DND-41 (cell line): Measurements from ENCODE around the gene CFAP53.

Source experiments
- ATAC-seq: fragments of 200-7000 bp; cut with Tn5 transposase; 3 replicates; pipeline ENCODE4 v1.9.1; 2021; ENCODE audit warnings: low read depth; ENCODE audit not compliant: insufficient read depth
- DNase-seq: peaks from one replicate; pipeline ENCODE4 v3.0.0-alpha.2; 2020
- H2AFZ ChIP-seq: 2 replicates; pipeline ENCODE4 v1.6.0; 2012; ENCODE audit warnings: low read depth, low read length
- H3K27ac ChIP-seq: 2 replicates; pipeline ENCODE4 v1.5.1; 2012; ENCODE audit warnings: low read length, inconsistent platforms
- H3K27me3 ChIP-seq: fragments of 200-600 bp; sonication (generic); 2 replicates; pipeline ENCODE4 v1.6.0; 2012; ENCODE audit warnings: low read length, mild to moderate bottlenecking, inconsistent platforms; ENCODE audit not compliant: insufficient read depth, poor library complexity
- H3K36me3 ChIP-seq: 2 replicates; pipeline ENCODE4 v1.5.1; 2012; ENCODE audit warnings: low read length, inconsistent platforms; ENCODE audit not compliant: insufficient read depth
- H3K4me1 ChIP-seq: 2 replicates; pipeline ENCODE4 v1.5.1; 2012; ENCODE audit warnings: mild to moderate bottlenecking, low read length; ENCODE audit not compliant: insufficient read depth
- H3K4me2 ChIP-seq: 2 replicates; pipeline ENCODE4 v1.6.0; 2012; ENCODE audit warnings: mild to moderate bottlenecking, moderate library complexity, low read length, inconsistent platforms; ENCODE audit not compliant: insufficient read depth
- H3K4me3 ChIP-seq, 2 experiments: fragments of 200-600 bp in 1 of 2; shearing (Covaris generic) in 1 of 2; 2 replicates each; pipeline ENCODE4 v1.5.1; 2012 to 2016; ENCODE audit warnings: inconsistent platforms in 2 of 2, low read length in 2 of 2, mild to moderate bottlenecking in 2 of 2, low read depth in 1 of 2, moderate library complexity in 1 of 2
- H3K79me2 ChIP-seq: 2 replicates; pipeline ENCODE4 v1.6.0; 2012; ENCODE audit warnings: low read length, inconsistent platforms; ENCODE audit not compliant: insufficient read depth
- H3K9ac ChIP-seq: 2 replicates; pipeline ENCODE4 v1.6.0; 2012; ENCODE audit warnings: low read depth, mild to moderate bottlenecking, inconsistent platforms, low read length, moderate library complexity
- H3K9me3 ChIP-seq: 2 replicates; pipeline ENCODE4 v1.5.1; 2012; ENCODE audit warnings: low read length, moderate library complexity, mild to moderate bottlenecking, inconsistent platforms; ENCODE audit not compliant: insufficient read depth, severe bottlenecking
- H4K20me1 ChIP-seq: 2 replicates; pipeline ENCODE4 v1.6.0; 2012; ENCODE audit warnings: low read length; ENCODE audit not compliant: insufficient read depth
- CTCF ChIP-seq: IDR thresholded peaks from 2 replicates; pipeline ENCODE4 v1.5.1; 2012; ENCODE audit warnings: borderline replicate concordance, low read length, moderate library complexity, mild to moderate bottlenecking; ENCODE audit not compliant: poor library complexity, severe bottlenecking; ENCODE audit errors: extremely low read depth
- EZH2 ChIP-seq: IDR thresholded peaks from 3 replicates; pipeline ENCODE4 v1.6.1; 2012; ENCODE audit warnings: borderline replicate concordance, low read depth, mild to moderate bottlenecking, moderate library complexity, low read length, inconsistent platforms; ENCODE audit not compliant: severe bottlenecking

The CFAP53 gene

GRCh38 chr18:50298443-50299284 is 32.4 kb upstream of the CFAP53 start:
- Histone ChIP-seq H3K27ac (no peak overlapping the region), H3K4me1 (no peaks in the 10 kb centered on the region), H4K20me1 (no peaks in the 10 kb centered on the region), H2AFZ (no peak overlapping the region), H3K27me3 (peaks cover 15% of the 10 kb centered on the region), H3K36me3 (no peaks in the 10 kb centered on the region), H3K9me3 (no peaks in the 10 kb centered on the region), H3K4me2 (no peak overlapping the region), H3K4me3 (no peak overlapping the region), H3K9ac (no peak overlapping the region), H3K79me2 (no peaks in the 10 kb centered on the region)
- no peak for TF ChIP-seq EZH2
- TF ChIP-seq CTCF, result no peak
- ATAC-seq (no peak), DNase-seq (no peak)

GRCh38 chr18:50297621-50298442 is 31.5 kb upstream of the CFAP53 start:
- Histone ChIP-seq H2AFZ (no peak overlapping the region), H3K9ac (no peak overlapping the region), H3K9me3 (no peaks in the 10 kb centered on the region)

GRCh38 chr18:50293039-50293438 is 26.7 kb upstream of the CFAP53 start:
- H3K27ac ChIP-seq, result no peak overlapping the region
- H3K4me2 ChIP-seq, result no peak overlapping the region
- DNase-seq (no peak), ATAC-seq (no peak)
- no peaks in the 10 kb centered on the region for H4K20me1 ChIP-seq
- H3K36me3 ChIP-seq, result no peaks in the 10 kb centered on the region
- no peaks in the 10 kb centered on the region for H3K9me3 ChIP-seq
- TF ChIP-seq EZH2 (no peak), CTCF (no peak)
- H3K79me2 ChIP-seq, result peaks cover under 1% of the 10 kb centered on the region; the same call in 1 of the 2 replicates
- no peak overlapping the region for H2AFZ ChIP-seq
- H3K4me1 ChIP-seq, result peaks cover 3% of the 10 kb centered on the region; the same call in 1 of the 2 replicates
- H3K9ac ChIP-seq, result no peak overlapping the region
- peaks cover 5% of the 10 kb centered on the region for H3K27me3 ChIP-seq
- H3K4me3 ChIP-seq, result no peak overlapping the region

More at GRCh38 chr18:50297621-50298442, 31.5 kb upstream of the CFAP53 start:
- Histone ChIP-seq H3K36me3 (no peaks in the 10 kb centered on the region), H3K27ac (no peak overlapping the region), H4K20me1 (no peaks in the 10 kb centered on the region), H3K4me1 (no peaks in the 10 kb centered on the region), H3K79me2 (no peaks in the 10 kb centered on the region), H3K4me3 (no peak overlapping the region), H3K27me3 (peaks cover 15% of the 10 kb centered on the region), H3K4me2 (no peak overlapping the region)
- ATAC-seq (no peak), DNase-seq (no peak)
- TF ChIP-seq EZH2 (no peak), CTCF (no peak)
